Smooth muscle cell (in vitro differentiated cells): ENCODE data around the gene LRMDA. TPM values are rescaled to one million over a fixed set of nuclear protein-coding genes. Genes with fewer than 3 reads are reported as not detected.

Experiments
- DNase-seq: peaks from one replicate; lab custom pipeline; 2025; ENCODE audit not compliant: unreplicated experiment; lab: John Stamatoyannopoulos, UW
- H2AFZ ChIP-seq: fragments of 200-600 bp; sonication (generic); 2 replicates; pipeline ENCODE4 v1.6.0; 2016; ENCODE audit warnings: antibody characterized with exemption, low read depth, mild to moderate bottlenecking
- H3F3A ChIP-seq: fragments of 200-600 bp; sonication (generic); 2 replicates; pipeline ENCODE4 v1.6.0; 2017; ENCODE audit warnings: antibody characterized with exemption, low read depth
- H3K27ac ChIP-seq: fragments of 200-600 bp; sonication (generic); 2 replicates; pipeline ENCODE4 v1.5.1; 2016; ENCODE audit warnings: low read depth, mild to moderate bottlenecking
- H3K27me3 ChIP-seq: fragments of 200-600 bp; sonication (generic); 2 replicates; pipeline ENCODE4 v1.6.1; 2016; ENCODE audit warnings: low read depth, mild to moderate bottlenecking
- H3K36me3 ChIP-seq: fragments of 200-600 bp; sonication (generic); 2 replicates; pipeline ENCODE4 v1.5.1; 2016; ENCODE audit warnings: low read depth
- H3K4me1 ChIP-seq: fragments of 200-600 bp; sonication (generic); 2 replicates; pipeline ENCODE4 v1.5.1; 2016; ENCODE audit warnings: low read depth
- H3K4me2 ChIP-seq: fragments of 200-600 bp; sonication (generic); 2 replicates; pipeline ENCODE4 v1.6.0; 2016; ENCODE audit warnings: mild to moderate bottlenecking
- H3K4me3 ChIP-seq: fragments of 200-600 bp; sonication (generic); 2 replicates; pipeline ENCODE4 v1.5.1; 2016; ENCODE audit warnings: mild to moderate bottlenecking
- H3K79me2 ChIP-seq: fragments of 200-600 bp; sonication (generic); 2 replicates; pipeline ENCODE4 v1.6.0; 2016; ENCODE audit warnings: low read depth, mild to moderate bottlenecking
- H3K9ac ChIP-seq: fragments of 200-600 bp; sonication (generic); 2 replicates; pipeline ENCODE4 v1.6.0; 2016; ENCODE audit warnings: low read depth
- H3K9me3 ChIP-seq: fragments of 200-600 bp; sonication (generic); replicated peaks from 2 replicates; pipeline ENCODE4 v1.5.1; 2016; ENCODE audit warnings: low read depth
- H4K20me1 ChIP-seq: fragments of 200-600 bp; sonication (generic); 2 replicates; pipeline ENCODE4 v1.6.0; 2016; ENCODE audit warnings: low read depth
- WGBS: methylation state at CpG from one replicate; pipeline ENCODE4 v1.1.7; 2016; ENCODE audit warnings: low lambda C conversion rate; 5-methylcytosine and 5-hydroxymethylcytosine counted together
- polyA plus RNA-seq: library from polyadenylated mRNA; unstranded; fragments of >200 nt; fragmentation: Nextera tagmentation; extraction: Ambion mirVana; gene quantifications from 2 replicates; pipeline ENCODE4 v1.2.1, GENCODE V29; 2016
- total RNA-seq: library from RNA; depleted of rRNA; stranded (reverse); fragments of >200 nt; gene quantifications from 2 replicates; pipeline ENCODE4 v1.2.3, GENCODE V29; 2014
- TF ChIP-seq, protein P1 (sequence below): fragments of 200-600 bp; sonication (generic); IDR thresholded peaks from 2 replicates; pipeline ENCODE4 v1.5.1; 2017; ENCODE audit warnings: borderline replicate concordance, mild to moderate bottlenecking, antibody characterized with exemption; ENCODE audit not compliant: insufficient read depth, poor library complexity, severe bottlenecking

Gene LRMDA
- total and polyA plus RNA-seq, 2 experiments from 2014 or later, result 1.5 to 1.6 TPM

DNA sequence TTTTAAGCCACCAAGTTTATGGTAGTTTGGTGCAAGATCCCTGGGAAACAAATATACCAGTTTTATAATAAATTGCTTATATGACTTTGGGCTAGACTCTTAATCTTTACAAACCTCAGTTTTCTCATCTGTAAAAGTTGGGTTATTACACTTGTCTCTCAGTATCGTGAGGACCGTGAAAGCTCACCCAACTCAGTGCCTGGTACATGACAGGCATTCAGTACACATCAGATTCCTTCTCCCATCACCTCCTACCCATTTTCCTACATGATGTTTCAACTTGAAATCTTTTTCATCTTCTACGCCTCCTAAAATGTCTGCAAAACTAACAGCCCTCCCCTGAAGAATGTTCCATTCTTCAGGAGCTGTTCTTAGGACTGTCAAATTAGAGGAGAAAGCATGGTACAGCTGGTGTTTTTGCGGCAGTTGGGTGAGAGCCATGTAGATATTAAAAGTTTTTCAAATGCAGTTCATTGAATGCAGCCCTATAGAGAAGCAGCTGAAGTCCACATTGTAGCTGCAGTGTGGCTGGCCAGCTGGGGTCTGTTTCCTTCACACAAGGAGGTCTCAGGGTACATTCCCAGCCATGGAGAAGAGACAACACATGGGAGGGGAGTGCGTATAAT is 812.8 kb downstream of the LRMDA start:
- H3K4me3 ChIP-seq, result no peak overlapping the region
- no peaks in the 10 kb centered on the region for H3K27me3 ChIP-seq
- H3K4me2 ChIP-seq, result no peak overlapping the region
- H3K9ac ChIP-seq, result no peak overlapping the region
- no peaks in the 10 kb centered on the region for H3F3A ChIP-seq
- no peaks in the 10 kb centered on the region for H3K36me3 ChIP-seq
- H3K79me2 ChIP-seq, result no peaks in the 10 kb centered on the region
- no peak for DNase-seq
- TF ChIP-seq, protein P1, sequence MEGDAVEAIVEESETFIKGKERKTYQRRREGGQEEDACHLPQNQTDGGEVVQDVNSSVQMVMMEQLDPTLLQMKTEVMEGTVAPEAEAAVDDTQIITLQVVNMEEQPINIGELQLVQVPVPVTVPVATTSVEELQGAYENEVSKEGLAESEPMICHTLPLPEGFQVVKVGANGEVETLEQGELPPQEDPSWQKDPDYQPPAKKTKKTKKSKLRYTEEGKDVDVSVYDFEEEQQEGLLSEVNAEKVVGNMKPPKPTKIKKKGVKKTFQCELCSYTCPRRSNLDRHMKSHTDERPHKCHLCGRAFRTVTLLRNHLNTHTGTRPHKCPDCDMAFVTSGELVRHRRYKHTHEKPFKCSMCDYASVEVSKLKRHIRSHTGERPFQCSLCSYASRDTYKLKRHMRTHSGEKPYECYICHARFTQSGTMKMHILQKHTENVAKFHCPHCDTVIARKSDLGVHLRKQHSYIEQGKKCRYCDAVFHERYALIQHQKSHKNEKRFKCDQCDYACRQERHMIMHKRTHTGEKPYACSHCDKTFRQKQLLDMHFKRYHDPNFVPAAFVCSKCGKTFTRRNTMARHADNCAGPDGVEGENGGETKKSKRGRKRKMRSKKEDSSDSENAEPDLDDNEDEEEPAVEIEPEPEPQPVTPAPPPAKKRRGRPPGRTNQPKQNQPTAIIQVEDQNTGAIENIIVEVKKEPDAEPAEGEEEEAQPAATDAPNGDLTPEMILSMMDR, result no peak
- no peaks in the 10 kb centered on the region for H3K9me3 ChIP-seq
- no peak overlapping the region for H2AFZ ChIP-seq
- no peaks in the 10 kb centered on the region for H4K20me1 ChIP-seq
- 91% methylated on average over 5 of the region's 5 CpGs for WGBS
- no peak overlapping the region for H3K27ac ChIP-seq
- H3K4me1 ChIP-seq, result no peaks in the 10 kb centered on the region

GRCh38 chr10:76245951-76246495 is 814.6 kb downstream of the LRMDA start:
- no peak for DNase-seq
- TF ChIP-seq, protein P1, result no peak
- H2AFZ ChIP-seq, result no peak overlapping the region

DNA sequence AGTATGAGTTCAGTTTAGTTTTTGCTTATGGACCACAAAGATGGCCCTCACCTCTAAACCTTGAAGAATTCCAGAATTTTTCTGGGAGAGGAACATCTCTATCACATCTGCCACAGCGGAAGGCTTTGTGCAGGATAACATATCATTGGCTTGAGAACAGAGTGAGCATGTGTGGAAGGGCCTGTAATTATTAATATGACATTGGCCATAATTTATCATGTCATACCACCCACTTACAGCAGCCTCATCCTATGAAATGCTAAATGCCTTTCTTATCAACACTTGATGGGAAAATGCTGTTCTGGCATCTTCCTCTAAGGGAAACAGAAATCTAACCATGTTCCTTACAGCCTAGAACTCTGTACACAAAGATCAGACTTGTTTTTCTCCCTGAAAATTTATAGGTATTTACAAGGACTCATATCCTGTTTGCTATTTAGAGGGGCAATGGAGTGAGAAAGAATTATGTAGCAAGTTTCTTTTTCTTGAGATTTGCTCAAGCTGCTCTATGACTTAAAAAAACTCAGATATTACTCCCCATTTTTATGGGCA is 817.3 kb downstream of the LRMDA start:
- H3K27ac ChIP-seq, result no peak overlapping the region
- H3K4me2 ChIP-seq, result no peak overlapping the region
- no peaks in the 10 kb centered on the region for H3K79me2 ChIP-seq
- H3K4me1 ChIP-seq, result no peaks in the 10 kb centered on the region
- H2AFZ ChIP-seq, result no peak overlapping the region
- no peaks in the 10 kb centered on the region for H3K36me3 ChIP-seq
- no peak for DNase-seq
- no peaks in the 10 kb centered on the region for H3K9me3 ChIP-seq
- no peaks in the 10 kb centered on the region for H3K27me3 ChIP-seq
- H3K9ac ChIP-seq, result no peak overlapping the region
- no peaks in the 10 kb centered on the region for H4K20me1 ChIP-seq
- 76% methylated on average over 1 of the region's 1 CpG for WGBS
- TF ChIP-seq, protein P1, result no peak
- H3K4me3 ChIP-seq, result no peak overlapping the region
- peaks cover 15% of the 10 kb centered on the region for H3F3A ChIP-seq

More at GRCh38 chr10:76245951-76246495, 814.6 kb downstream of the LRMDA start:
- WGBS, result 89% methylated on average over 7 of the region's 7 CpGs
- Histone ChIP-seq H3K36me3 (no peaks in the 10 kb centered on the region), H3F3A (peaks cover 7% of the 10 kb centered on the region), H3K9ac (no peak overlapping the region), H3K9me3 (no peaks in the 10 kb centered on the region), H3K4me2 (no peak overlapping the region), H3K27ac (no peak overlapping the region), H3K79me2 (no peaks in the 10 kb centered on the region), H3K4me1 (no peaks in the 10 kb centered on the region), H3K27me3 (no peaks in the 10 kb centered on the region), H4K20me1 (no peaks in the 10 kb centered on the region), H3K4me3 (no peak overlapping the region)
